ENCODE data around the gene CDH23.

The CDH23 gene

GRCh38 chr10:71818674-71819260 is 422.0 kb downstream of the CDH23 start:
- in situ Hi-C loops (cut with MboI; ENCODE audit: low sequenced_read_pairs), result no loop called here

DNA sequence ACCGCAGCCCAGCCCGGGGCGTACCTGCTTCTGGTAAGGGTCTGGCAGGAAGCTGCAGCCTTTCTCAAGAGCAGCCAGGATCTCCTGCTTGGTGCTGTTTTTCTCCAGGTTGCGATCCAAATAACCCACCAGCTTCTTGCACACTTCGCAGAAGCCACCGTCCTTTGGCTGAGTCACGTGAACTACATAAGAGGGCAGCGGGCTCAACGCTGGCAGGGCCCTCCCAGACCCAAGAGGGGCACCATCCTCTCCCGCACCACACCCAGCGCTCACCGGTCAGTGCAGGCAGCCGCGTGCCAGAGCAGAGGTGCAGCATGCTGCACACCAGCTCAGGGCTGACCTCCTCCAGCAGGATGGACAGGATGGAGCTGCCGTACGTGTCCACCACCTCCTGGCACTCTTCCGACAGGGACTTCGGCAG is 422.7 kb downstream of the CDH23 start:
- in situ Hi-C loops (cut with MboI; ENCODE audit: low sequenced_read_pairs), result no loop called here

GRCh38 chr10:71819985-71820384 is 423.3 kb downstream of the CDH23 start:
- in situ Hi-C loops (cut with MboI; ENCODE audit: low sequenced_read_pairs), result no loop called here

GRCh38 chr10:71820966-71821365 is 424.2 kb downstream of the CDH23 start:
- in situ Hi-C loops (cut with MboI; ENCODE audit: low sequenced_read_pairs), result no loop called here

DNA sequence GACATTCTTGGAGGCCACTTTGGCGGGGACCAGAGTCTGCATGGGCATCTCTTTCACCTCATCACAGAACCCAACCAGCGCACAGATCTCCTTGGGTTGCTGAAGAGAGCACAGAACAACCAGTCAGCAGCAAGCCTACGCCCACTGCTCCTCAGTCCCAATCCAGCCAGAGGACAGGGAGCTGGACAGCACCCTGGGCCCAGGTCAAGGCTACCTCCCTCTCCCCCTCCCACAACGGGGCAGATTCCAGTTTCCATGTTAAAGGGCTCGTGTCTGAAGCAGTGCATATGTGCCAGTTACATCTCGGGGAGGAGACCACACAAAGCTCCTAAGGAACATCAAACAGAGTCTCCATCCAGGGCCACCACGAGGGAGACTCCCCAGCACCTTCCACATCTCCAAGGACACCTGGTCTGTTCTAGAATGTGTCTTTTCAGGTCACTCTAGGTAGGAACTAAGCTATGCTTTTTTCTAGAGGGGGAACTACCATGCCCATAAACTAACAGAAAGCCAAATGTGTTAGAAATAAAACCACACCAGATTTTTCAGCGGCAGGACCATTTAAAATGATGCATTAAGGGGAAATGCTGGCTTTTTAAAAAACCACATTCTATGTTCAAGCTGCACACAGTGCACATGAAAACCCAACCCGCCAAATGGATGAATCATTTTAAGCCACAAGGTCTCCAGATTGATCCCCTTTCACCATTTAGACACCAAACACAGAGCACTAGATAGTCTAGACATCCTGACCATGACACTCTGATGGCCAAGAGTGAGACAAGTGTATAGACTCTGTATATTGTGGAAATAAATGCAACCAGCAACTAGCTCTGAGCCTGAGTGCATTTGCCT is 425.4 kb downstream of the CDH23 start:
- in situ Hi-C loops (cut with MboI; ENCODE audit: low sequenced_read_pairs), result no loop called here

DNA sequence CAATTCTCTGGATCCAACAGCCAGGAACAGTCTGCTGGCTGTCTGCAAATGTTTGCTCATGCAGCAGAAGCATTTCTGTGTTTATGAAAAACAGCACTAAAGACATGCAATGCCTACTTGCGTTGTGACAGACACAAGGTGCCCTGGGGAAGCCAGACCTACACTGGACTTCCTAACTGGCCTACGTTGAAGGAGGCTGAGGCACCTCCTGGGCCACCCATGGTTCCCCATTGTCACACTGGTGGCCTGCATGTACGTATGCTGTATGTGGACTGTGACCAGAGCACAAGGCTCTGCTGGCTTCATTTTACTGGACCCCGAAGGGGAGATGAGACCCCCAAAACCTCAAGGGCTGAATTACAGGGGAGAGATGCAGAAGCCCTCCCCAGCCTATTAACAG is 426.6 kb downstream of the CDH23 start:
- in situ Hi-C loops (cut with MboI; ENCODE audit: low sequenced_read_pairs), result no loop called here

- in situ Hi-C loops (cut with MboI; ENCODE audit: low sequenced_read_pairs), result no loop called here
Measured at GRCh38 chr10:71824333-71824732, 427.6 kb downstream of the CDH23 start.

- in situ Hi-C loops (cut with MboI; ENCODE audit: low sequenced_read_pairs), result no loop called here
Measured at GRCh38 chr10:71825217-71825616, 428.5 kb downstream of the CDH23 start.

DNA sequence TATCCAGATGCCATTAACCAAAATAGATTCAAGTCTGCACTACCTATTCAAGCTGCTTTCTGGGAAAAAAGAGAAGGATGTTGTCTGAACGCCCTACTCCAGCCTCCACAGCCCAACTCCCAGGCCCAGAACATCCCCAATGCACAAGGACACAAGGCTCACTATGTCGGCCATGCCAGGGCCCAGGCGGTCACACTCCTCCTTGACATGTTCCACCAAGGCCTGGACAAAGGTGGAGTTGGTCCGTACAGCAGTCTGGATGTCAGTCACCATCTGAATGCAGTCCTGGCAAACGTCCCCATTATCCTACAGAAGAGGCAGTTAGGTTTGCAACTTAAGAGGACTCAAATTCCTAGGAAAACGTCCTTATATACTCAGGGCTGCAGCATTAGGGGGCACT is 431.1 kb downstream of the CDH23 start:
- in situ Hi-C loops (cut with MboI; ENCODE audit: low sequenced_read_pairs), result no loop called here

DNA sequence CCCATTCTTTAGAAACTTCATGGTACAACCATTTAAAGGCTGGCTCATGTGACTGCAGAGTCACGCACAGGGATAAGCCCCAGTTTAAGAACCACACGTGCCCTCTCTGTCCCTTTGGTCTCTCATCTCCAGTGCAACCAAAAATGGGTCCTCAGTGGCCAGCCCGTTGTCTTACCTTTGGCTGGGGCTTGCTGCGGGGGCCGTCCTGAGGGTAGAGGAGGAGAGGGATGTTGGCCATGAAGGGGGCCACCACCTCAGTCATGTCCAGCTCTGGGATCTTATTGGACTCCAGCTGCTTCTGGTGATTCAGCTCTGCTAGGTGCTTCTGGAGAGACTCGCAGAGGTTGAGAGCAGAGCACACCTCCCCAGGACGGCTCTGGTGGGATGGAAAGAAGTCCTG is 432.0 kb downstream of the CDH23 start:
- in situ Hi-C loops (cut with MboI; ENCODE audit: low sequenced_read_pairs), result no loop called here

GRCh38 chr10:71829171-71829570 is 432.5 kb downstream of the CDH23 start:
- in situ Hi-C loops (cut with MboI; ENCODE audit: low sequenced_read_pairs), result no loop called here

DNA sequence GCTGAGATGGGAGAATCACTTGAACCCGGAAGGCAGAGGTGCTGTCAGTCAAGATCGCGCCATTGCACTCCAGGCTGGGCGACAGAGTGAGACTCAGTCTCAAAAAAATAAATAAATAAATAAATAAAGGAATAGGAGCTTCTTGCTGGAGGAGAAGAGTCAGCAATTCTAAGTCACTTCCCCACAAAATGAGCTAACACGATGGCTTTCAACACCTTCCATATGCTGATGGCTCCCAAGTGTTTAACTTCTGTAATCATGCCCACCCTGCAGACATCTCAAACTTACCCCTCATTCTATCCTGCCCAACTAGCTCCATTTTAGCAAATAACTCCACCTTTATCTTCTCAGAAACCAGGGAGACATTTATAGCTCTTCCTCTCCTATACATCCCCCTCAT is 433.2 kb downstream of the CDH23 start:
- in situ Hi-C loops (cut with MboI; ENCODE audit: low sequenced_read_pairs), result no loop called here

GRCh38 chr10:71830726-71831125 is 434.0 kb downstream of the CDH23 start:
- in situ Hi-C loops (cut with MboI; ENCODE audit: low sequenced_read_pairs), result no loop called here

DNA sequence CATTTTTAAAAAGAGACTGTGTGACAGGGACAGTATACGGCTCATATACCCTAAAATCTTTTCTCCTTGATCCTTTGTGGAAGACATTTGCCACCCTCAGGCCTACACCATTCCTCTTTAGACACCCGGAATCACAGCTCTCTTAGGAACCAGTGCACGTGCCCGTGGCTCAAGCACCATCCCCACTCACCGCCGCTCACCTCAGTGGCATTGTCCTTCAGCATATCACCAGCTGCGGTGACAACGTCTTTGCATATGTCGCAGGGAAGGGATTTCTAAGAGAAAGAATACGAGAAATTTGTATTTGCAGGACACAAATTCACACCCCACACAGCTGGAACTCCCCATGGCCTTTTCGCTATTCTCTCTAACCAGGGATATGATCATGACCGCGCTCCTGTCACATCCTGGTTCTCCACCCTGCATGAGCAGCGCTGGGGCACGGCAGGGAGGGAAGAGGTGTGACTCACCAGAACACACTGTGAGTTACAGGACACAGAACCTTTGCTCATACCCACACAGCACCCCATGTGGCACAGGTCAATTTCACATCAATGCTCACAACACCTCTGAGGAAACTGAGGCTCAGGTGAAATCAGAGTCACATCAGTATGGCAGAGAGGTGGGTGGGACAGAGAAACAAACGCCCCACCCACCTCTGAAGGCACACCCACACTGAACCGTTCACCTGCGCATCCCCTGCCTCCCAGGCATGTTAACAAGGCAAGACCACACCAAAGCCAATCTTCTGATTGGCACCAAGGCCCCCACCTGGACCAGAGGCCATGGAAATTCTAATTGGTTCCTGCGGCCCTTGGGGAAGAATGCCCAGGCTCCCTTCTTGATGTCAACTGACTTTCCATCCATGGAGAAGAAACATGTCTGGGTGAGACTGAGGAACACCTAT is 435.2 kb downstream of the CDH23 start:
- in situ Hi-C loops (cut with MboI; ENCODE audit: low sequenced_read_pairs), result no loop called here

- in situ Hi-C loops (cut with MboI; ENCODE audit: low sequenced_read_pairs), result no loop called here
Measured at GRCh38 chr10:71832967-71833366, 436.2 kb downstream of the CDH23 start.

GRCh38 chr10:71833451-71834342 is 437.0 kb downstream of the CDH23 start:
- in situ Hi-C loops (cut with MboI; ENCODE audit: low sequenced_read_pairs), result no loop called here

DNA sequence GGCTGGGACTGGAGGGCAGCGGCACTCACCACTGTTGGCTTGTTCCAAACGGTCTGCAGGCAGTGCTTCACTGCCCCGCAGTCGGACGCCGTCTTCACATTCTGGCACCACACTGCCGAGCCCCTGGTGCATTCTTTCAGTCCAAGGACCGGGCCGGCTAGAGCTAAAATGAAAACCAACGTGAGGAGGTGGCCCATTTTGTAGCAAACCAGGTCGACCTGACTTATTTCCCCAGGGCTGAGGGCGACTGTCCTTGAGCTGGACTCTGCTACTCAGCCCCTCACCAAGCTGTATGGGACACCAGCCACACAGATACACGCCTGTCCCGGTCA is 437.6 kb downstream of the CDH23 start:
- in situ Hi-C loops (cut with MboI; ENCODE audit: low sequenced_read_pairs), result no loop called here

DNA sequence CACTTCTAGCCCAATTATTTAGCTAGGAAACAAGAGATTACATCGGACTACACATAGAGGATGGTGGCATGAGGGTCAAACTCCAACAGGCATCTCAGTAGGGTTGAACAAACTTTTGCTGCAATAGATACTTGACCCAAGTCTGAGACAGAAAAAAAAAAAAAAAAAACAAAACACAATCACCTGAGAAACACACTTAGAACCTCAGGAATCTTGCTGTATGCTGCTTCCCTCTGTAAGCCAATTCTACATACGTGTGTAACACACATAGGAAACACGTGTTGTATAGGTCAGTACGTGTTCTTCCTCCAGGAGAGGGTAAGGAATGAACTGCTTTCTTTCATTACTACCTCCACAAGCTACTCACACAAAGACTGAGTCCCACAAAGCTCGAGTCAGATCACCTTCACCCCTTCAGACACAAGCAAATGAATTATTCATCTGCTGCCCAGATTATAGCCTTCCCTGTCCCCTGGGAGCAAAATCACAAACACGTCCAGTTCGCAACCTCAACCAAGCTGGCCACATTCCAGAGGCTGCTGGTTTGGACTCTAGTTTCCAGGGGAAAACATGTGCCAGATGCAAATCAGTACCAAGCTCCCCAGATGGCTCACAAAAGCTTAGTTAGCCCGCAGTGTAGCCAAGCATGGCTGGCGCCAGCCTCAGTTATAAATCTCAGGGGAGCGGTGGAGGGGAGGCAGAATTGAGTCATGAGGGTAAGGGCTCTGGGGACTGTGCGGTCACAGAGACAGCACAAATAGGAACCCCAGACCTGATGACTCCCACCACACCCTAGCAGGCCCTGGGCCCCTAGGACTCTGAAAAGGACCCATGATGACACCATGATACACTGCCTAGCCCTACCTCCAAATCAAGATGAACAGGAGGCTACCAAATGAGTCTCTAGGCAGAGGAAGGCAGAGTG is 439.2 kb downstream of the CDH23 start:
- in situ Hi-C loops (cut with MboI; ENCODE audit: low sequenced_read_pairs), result no loop called here

GRCh38 chr10:71836596-71836974 is 439.9 kb downstream of the CDH23 start:
- in situ Hi-C loops (cut with MboI; ENCODE audit: low sequenced_read_pairs), result no loop called here
